ENCODE results near the gene GUCD1.
"Not testable (repeated sequence)": the region's sequence is repeated elsewhere in the genome, so short reads cannot be mapped to it uniquely, and the experiment has no call there.

The GUCD1 gene

GRCh38 chr22:24530968-24531367 is 24.0 kb downstream of the GUCD1 start:
- not testable (repeated sequence) for H3K27ac ChIP-seq (ENCODE audit: insufficient read depth, low read length, poor library complexity, severe bottlenecking); DNase-seq; H3K27me3 ChIP-seq (replicated peaks; ENCODE audit: control insufficient read depth, insufficient read depth, low read length, poor library complexity, severe bottlenecking); H3K9me3 ChIP-seq (ENCODE audit: control insufficient read depth, low read length); H3K4me3 ChIP-seq (ENCODE audit: insufficient read depth, low read depth, low read length, poor library complexity, severe bottlenecking); H3K4me1 ChIP-seq (ENCODE audit: control insufficient read depth, insufficient read depth, low read length, poor library complexity, severe bottlenecking); H3K36me3 ChIP-seq (ENCODE audit: control insufficient read depth, insufficient read depth, low read length)

- no peak for DNase-seq
- Histone ChIP-seq H3K27me3 (replicated peaks; ENCODE audit: control insufficient read depth, insufficient read depth, low read length, poor library complexity, severe bottlenecking) (no peaks in the 10 kb centered on the region), H3K9me3 (ENCODE audit: control insufficient read depth, low read length) (no peaks in the 10 kb centered on the region), H3K4me3 (ENCODE audit: insufficient read depth, low read depth, low read length, poor library complexity, severe bottlenecking) (no peak overlapping the region), H3K36me3 (ENCODE audit: control insufficient read depth, insufficient read depth, low read length) (no peaks in the 10 kb centered on the region), H3K4me1 (ENCODE audit: control insufficient read depth, insufficient read depth, low read length, poor library complexity, severe bottlenecking) (no peaks in the 10 kb centered on the region), H3K27ac (ENCODE audit: insufficient read depth, low read length, poor library complexity, severe bottlenecking) (no peak overlapping the region)
These were observed 25.0 kb downstream of the GUCD1 start for GRCh38 chr22:24529898-24530297.

- DNase-seq: no peak
- H3K36me3 ChIP-seq (ENCODE audit: control insufficient read depth, insufficient read depth, low read length): no peaks in the 10 kb centered on the region
- no peaks in the 10 kb centered on the region for H3K4me1 ChIP-seq (ENCODE audit: control insufficient read depth, insufficient read depth, low read length, poor library complexity, severe bottlenecking)
- H3K4me3 ChIP-seq (ENCODE audit: insufficient read depth, low read depth, low read length, poor library complexity, severe bottlenecking): no peak overlapping the region
- no peak overlapping the region for H3K27ac ChIP-seq (ENCODE audit: insufficient read depth, low read length, poor library complexity, severe bottlenecking)
- no peaks in the 10 kb centered on the region for H3K27me3 ChIP-seq (replicated peaks; ENCODE audit: control insufficient read depth, insufficient read depth, low read length, poor library complexity, severe bottlenecking)
- no peaks in the 10 kb centered on the region for H3K9me3 ChIP-seq (ENCODE audit: control insufficient read depth, low read length)
These were observed 28.7 kb downstream of the GUCD1 start for GRCh38 chr22:24526191-24526590.

- DNase-seq: peak; percentile 46 to 61 (median 58)
These were observed 29.4 kb downstream of the GUCD1 start for GRCh38 chr22:24525416-24526037.

GRCh38 chr22:24523873-24524272 is 31.1 kb downstream of the GUCD1 start:
- Histone ChIP-seq H3K27me3 (replicated peaks; ENCODE audit: control insufficient read depth, insufficient read depth, low read length, poor library complexity, severe bottlenecking) (no peaks in the 10 kb centered on the region), H3K4me3 (ENCODE audit: insufficient read depth, low read depth, low read length, poor library complexity, severe bottlenecking) (no peak overlapping the region), H3K27ac (ENCODE audit: insufficient read depth, low read length, poor library complexity, severe bottlenecking) (no peak overlapping the region), H3K4me1 (ENCODE audit: control insufficient read depth, insufficient read depth, low read length, poor library complexity, severe bottlenecking) (no peaks in the 10 kb centered on the region), H3K9me3 (ENCODE audit: control insufficient read depth, low read length) (no peaks in the 10 kb centered on the region), H3K36me3 (ENCODE audit: control insufficient read depth, insufficient read depth, low read length) (no peaks in the 10 kb centered on the region)
- no peak for DNase-seq

More at GRCh38 chr22:24525416-24526037, 29.4 kb downstream of the GUCD1 start:
- Histone ChIP-seq H3K9me3 (ENCODE audit: control insufficient read depth, low read length) (no peaks in the 10 kb centered on the region), H3K27ac (ENCODE audit: insufficient read depth, low read length, poor library complexity, severe bottlenecking) (no peak overlapping the region), H3K36me3 (ENCODE audit: control insufficient read depth, insufficient read depth, low read length) (no peaks in the 10 kb centered on the region), H3K4me1 (ENCODE audit: control insufficient read depth, insufficient read depth, low read length, poor library complexity, severe bottlenecking) (no peaks in the 10 kb centered on the region), H3K27me3 (replicated peaks; ENCODE audit: control insufficient read depth, insufficient read depth, low read length, poor library complexity, severe bottlenecking) (no peaks in the 10 kb centered on the region), H3K4me3 (ENCODE audit: insufficient read depth, low read depth, low read length, poor library complexity, severe bottlenecking) (no peak overlapping the region)

GRCh38 chr22:24521791-24522245 is 33.1 kb downstream of the GUCD1 start:
- Histone ChIP-seq H3K9me3 (ENCODE audit: control insufficient read depth, low read length) (no peaks in the 10 kb centered on the region), H3K27me3 (replicated peaks; ENCODE audit: control insufficient read depth, insufficient read depth, low read length, poor library complexity, severe bottlenecking) (no peaks in the 10 kb centered on the region), H3K4me3 (ENCODE audit: insufficient read depth, low read depth, low read length, poor library complexity, severe bottlenecking) (no peak overlapping the region), H3K36me3 (ENCODE audit: control insufficient read depth, insufficient read depth, low read length) (no peaks in the 10 kb centered on the region), H3K4me1 (ENCODE audit: control insufficient read depth, insufficient read depth, low read length, poor library complexity, severe bottlenecking) (no peaks in the 10 kb centered on the region), H3K27ac (ENCODE audit: insufficient read depth, low read length, poor library complexity, severe bottlenecking) (no peak overlapping the region)
- peak in 1 of 3 donors; percentile 6 for DNase-seq

GRCh38 chr22:24519496-24519895 is 35.4 kb downstream of the GUCD1 start:
- Histone ChIP-seq H3K27ac (ENCODE audit: insufficient read depth, low read length, poor library complexity, severe bottlenecking) (no peak overlapping the region), H3K36me3 (ENCODE audit: control insufficient read depth, insufficient read depth, low read length) (no peaks in the 10 kb centered on the region), H3K9me3 (ENCODE audit: control insufficient read depth, low read length) (no peaks in the 10 kb centered on the region), H3K4me3 (ENCODE audit: insufficient read depth, low read depth, low read length, poor library complexity, severe bottlenecking) (no peak overlapping the region), H3K27me3 (replicated peaks; ENCODE audit: control insufficient read depth, insufficient read depth, low read length, poor library complexity, severe bottlenecking) (no peaks in the 10 kb centered on the region), H3K4me1 (ENCODE audit: control insufficient read depth, insufficient read depth, low read length, poor library complexity, severe bottlenecking) (no peaks in the 10 kb centered on the region)
- DNase-seq: no peak

GRCh38 chr22:24518771-24519485 is 36.0 kb downstream of the GUCD1 start:
- Histone ChIP-seq H3K4me3 (ENCODE audit: insufficient read depth, low read depth, low read length, poor library complexity, severe bottlenecking) (no peak overlapping the region), H3K27me3 (replicated peaks; ENCODE audit: control insufficient read depth, insufficient read depth, low read length, poor library complexity, severe bottlenecking) (no peaks in the 10 kb centered on the region), H3K9me3 (ENCODE audit: control insufficient read depth, low read length) (no peaks in the 10 kb centered on the region), H3K36me3 (ENCODE audit: control insufficient read depth, insufficient read depth, low read length) (no peaks in the 10 kb centered on the region), H3K27ac (ENCODE audit: insufficient read depth, low read length, poor library complexity, severe bottlenecking) (no peak overlapping the region), H3K4me1 (ENCODE audit: control insufficient read depth, insufficient read depth, low read length, poor library complexity, severe bottlenecking) (no peaks in the 10 kb centered on the region)
- DNase-seq: no peak

GRCh38 chr22:24518228-24518627 is 36.7 kb downstream of the GUCD1 start:
- H3K36me3 ChIP-seq (ENCODE audit: control insufficient read depth, insufficient read depth, low read length): no peaks in the 10 kb centered on the region
- DNase-seq: no peak
- no peaks in the 10 kb centered on the region for H3K27me3 ChIP-seq (replicated peaks; ENCODE audit: control insufficient read depth, insufficient read depth, low read length, poor library complexity, severe bottlenecking)
- H3K27ac ChIP-seq (ENCODE audit: insufficient read depth, low read length, poor library complexity, severe bottlenecking): no peak overlapping the region
- H3K4me3 ChIP-seq (ENCODE audit: insufficient read depth, low read depth, low read length, poor library complexity, severe bottlenecking): no peak overlapping the region
- H3K9me3 ChIP-seq (ENCODE audit: control insufficient read depth, low read length): no peaks in the 10 kb centered on the region
- H3K4me1 ChIP-seq (ENCODE audit: control insufficient read depth, insufficient read depth, low read length, poor library complexity, severe bottlenecking): no peaks in the 10 kb centered on the region

- H3K27ac ChIP-seq (ENCODE audit: insufficient read depth, low read length, poor library complexity, severe bottlenecking): no peak overlapping the region
- H3K27me3 ChIP-seq (replicated peaks; ENCODE audit: control insufficient read depth, insufficient read depth, low read length, poor library complexity, severe bottlenecking): no peaks in the 10 kb centered on the region
These were observed 37.5 kb downstream of the GUCD1 start for GRCh38 chr22:24517446-24517845.

More at GRCh38 chr22:24517446-24517845, 37.5 kb downstream of the GUCD1 start:
- no peaks in the 10 kb centered on the region for H3K36me3 ChIP-seq (ENCODE audit: control insufficient read depth, insufficient read depth, low read length)
- no peak for DNase-seq
- H3K4me1 ChIP-seq (ENCODE audit: control insufficient read depth, insufficient read depth, low read length, poor library complexity, severe bottlenecking): no peaks in the 10 kb centered on the region
- H3K9me3 ChIP-seq (ENCODE audit: control insufficient read depth, low read length): no peaks in the 10 kb centered on the region
- H3K4me3 ChIP-seq (ENCODE audit: insufficient read depth, low read depth, low read length, poor library complexity, severe bottlenecking): no peak overlapping the region
